ENCODE data around the gene S1PR1.

S1PR1 gene

DNA sequence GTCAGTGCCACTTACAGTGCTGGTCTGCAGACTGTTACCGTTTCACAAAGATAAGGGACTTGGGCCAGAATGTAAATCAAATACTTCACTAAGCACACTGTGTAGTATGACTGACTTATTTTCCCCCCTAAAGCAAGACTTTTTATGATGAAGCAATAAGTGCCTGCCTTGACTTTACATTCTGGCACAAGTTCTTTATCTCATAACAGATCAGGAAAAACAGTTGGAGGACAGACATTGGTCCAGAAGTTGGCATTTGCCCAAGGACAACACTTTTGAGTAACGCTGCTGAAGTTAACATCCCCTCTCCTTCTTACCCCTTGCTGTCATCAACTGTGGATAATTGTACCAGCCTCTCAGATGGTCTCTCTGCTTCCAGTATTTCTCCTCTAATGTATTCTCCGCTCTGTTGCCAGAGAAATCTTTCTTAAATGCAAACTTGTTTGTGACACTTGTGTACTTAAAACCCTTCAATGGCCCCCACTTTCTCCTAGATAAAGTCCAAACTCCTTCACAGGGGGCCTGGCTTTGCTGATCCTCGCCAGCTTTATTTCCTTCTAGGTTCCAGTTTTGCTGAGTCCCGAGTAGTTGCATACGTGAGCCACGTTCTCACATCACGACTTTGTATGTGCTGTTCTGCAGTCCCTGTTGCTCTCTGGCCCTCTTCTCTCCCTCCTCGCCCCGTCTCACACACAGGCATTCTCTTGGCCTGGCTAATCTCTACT is 45.7 kb downstream of the S1PR1 start:
- no peak for DNase-seq

DNA sequence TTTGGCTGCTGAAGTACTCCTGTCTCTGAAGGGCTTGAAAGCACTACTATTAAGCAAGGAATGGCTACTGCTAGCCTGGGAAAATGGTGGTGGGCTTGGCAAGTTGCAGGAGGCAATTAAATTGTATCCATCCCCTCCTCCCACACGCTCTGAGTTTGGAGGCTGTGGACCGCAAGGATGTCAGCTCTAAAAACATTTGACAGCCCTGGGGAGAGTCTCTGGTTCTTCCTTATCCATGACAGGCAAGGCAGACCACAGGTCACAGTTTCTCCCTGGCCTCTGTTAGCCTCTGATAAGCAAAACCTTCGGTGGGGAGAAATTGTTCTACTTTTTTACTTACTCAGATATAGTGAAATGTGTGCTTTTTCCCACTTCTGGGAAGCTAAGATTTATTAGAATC is 46.6 kb downstream of the S1PR1 start:
- DNase-seq, result no peak

DNA sequence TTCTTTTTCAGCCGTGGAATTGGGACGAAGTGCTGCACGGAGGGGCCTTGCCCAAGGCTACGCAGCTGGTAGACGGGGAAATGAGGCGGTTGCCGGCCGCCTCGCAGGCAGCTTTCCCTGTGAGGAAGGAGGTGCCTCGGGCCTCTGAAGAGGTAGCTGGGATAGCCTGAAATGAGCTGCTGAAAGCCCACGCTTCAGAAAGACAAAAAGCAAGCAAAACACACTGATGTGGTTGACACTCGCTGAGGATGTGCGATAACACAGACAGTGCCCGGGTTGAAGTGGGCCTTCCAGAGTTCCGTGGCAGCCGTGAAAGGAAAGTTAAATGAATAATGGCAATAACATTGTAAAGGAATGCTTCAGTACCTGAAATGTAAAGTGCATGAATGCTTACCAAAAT is 47.2 kb downstream of the S1PR1 start:
- DNase-seq, result no peak

DNA sequence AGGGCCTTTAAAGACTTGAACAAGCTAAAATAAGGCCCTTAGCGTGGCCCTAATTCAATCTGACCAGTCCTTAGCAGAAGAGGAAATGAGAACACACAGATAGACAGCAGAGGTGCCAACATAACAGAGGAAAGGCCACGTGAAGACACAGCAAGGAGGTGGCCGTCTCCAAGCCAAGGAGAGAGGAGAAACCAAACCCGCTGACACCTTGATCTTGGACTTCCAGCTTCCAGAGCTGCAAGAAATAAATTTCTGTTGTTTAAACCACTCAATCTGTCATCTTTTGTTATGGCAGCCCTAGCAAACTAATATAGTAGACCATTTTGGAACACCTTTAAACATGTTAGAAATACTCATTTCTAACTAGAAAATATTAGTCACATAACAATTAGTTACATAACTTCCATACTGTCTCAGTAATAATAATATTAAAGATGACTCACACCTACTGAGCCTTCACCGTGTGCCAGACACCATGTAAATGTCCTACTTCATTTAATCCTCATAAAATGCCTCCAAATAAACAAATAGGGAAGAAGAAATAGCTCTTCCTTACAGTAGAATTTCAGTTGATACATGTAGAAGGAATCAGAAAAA is 47.9 kb downstream of the S1PR1 start:
- DNase-seq, result no peak

DNA sequence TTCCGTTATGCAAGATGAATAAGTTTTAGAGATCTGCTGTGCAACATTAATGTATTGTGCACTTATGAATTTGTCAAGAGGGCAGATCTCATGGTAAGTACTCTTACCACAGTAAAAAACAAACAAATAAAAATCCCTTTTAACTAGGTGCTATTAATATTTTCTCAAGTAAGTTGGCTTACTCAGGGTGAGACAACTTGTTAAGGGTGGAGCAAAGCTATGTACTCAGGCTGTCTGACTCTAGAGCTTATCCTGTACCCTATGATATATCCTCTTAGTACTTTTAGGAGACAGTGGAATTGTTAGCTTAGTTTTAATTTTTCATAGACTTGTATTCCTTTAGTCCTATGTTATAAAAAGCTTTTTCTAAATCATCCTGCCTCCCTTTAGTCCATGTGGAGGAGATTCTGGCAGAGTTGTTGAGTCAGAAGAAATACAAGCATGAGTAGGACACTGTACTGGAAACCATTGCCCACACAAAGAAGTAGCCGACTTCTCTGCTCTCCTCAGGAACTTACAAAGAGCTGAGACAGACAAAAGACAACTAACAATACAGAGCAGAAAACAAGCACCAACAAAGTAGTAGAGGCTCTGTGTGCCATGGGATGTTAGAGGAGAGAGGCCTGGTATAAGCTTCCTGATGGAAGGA is 49.2 kb downstream of the S1PR1 start:
- peak; percentile 28 for DNase-seq

DNA sequence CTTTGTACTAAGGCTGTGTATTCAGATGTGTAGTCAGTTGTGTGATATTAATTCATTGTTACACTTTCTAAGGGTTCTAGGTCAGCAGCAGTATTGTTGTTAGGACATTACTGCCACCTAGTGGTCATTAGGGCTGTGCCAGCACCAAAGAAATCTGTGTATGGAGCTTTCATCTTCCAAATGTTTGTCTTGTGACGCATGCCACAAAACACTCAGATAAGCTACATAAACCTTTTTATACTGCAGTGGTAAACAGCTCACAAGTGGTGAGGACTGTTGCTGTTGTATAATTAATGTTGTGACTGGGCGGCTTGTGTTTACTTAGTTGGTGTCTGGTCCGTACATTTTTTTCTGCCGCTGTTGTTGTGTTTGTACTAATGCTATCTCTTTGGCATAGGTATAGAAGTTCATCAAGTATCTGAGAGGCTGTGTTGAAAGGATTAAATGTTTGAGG is 51.7 kb downstream of the S1PR1 start:
- peak; percentile 84 for DNase-seq

DNA sequence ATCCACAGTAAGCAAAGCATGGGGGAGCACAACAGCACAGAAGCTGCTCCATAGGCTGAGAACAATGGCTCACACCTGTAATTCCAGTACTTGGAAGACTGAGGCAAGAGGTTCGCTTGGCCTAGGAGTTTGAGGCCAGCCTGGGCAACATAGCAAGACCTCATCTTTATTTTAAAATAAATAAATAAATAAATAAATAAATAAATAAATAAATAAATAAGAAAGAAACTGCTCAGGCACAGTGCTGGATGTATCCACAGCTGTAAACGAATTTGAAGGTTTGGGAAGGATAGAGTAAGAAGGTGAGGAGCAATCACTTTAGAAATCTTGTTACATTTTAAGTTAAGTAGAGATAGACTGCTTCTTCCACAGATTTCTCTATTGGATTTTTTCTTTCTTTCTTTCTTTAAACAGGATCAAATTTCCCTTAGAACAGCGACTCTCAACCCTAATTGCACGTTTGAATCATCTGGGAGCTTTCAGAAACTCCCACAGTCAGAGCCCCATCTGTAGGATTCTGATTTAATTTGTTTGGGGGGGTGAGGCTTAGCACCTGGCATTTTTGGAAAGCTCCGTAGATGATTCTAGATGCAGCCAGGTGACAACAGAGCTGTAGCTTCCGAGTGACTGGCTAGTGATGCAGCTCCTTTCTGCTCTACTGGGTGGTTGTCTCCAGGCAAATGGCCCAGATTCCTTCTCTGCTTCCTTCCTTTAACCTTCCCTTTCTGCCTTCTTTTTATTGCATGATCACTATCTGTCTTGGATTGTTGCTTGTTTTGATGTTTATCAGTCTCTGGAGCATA is 53.5 kb downstream of the S1PR1 start:
- no peak for DNase-seq

Data from suppressor macrophage treated with lipopolysaccharide for 4 hours (primary cell).